NCI-H748 treated with DMSO at 0.1 percent for 48 hours (cell line): ENCODE data around the gene GNAT2.
A peak's percentile ranks its signal among the peaks of the same experiment; 100 is the strongest.
"Not testable (repeated sequence)": the region's sequence is repeated elsewhere in the genome, so short reads cannot be mapped to it uniquely, and the experiment has no call there.

Experiments
- DNase-seq: peaks from one replicate; lab custom pipeline; 2025; lab: John Stamatoyannopoulos, UW

GNAT2 gene

DNA sequence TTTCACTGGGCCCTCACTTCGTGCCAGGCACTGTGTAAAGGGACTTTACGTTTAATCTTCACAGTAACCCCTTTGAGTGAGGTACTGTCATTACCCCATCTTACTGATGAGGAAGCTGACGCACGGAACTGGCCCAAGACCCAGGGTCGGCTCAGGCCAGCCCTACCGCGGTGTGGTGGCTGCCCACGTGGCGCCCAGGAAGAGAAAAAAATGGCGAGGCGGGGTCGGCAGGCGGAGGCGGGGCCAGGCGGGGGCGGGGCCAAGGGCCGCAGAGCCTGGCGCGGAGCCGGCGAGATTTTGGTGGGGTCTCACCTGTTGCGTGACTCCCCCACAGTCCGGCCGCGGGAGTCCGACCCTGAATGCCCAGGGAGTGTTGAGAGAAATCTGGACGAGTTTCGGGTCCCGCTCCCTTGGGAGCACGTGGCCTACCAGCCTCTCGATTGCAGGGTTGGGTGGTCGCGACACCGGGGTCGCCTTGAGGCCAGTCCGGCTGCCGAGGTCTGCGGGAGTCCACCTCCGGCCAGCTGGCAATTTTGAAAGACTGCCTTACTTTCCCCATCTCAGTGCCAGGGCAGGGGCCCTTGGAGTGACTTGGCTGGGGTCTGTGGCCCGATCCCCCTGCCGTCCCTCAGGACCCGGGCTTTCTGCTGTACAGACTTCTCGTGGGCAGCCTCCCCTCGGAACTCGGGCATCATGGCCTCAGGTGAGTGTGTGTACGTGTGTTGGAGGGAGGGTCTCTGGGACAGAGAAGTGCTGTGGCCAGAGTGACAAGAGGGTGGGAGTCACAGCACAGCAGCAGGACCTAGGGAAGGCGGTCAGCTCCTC, at the start of gene GNAT2, which contains the start of gene AMPD2:
GNAT2 (minus strand) TSS at position 41 of the 825 bp plus-strand sequence. CDS start 6,746 bp downstream, outside the sequence.
AMPD2 (plus strand) TSS at position 262 of the 825 bp plus-strand sequence. CDS start 1,339 bp downstream, outside the sequence.
- DNase-seq = peak; percentile 28

DNA sequence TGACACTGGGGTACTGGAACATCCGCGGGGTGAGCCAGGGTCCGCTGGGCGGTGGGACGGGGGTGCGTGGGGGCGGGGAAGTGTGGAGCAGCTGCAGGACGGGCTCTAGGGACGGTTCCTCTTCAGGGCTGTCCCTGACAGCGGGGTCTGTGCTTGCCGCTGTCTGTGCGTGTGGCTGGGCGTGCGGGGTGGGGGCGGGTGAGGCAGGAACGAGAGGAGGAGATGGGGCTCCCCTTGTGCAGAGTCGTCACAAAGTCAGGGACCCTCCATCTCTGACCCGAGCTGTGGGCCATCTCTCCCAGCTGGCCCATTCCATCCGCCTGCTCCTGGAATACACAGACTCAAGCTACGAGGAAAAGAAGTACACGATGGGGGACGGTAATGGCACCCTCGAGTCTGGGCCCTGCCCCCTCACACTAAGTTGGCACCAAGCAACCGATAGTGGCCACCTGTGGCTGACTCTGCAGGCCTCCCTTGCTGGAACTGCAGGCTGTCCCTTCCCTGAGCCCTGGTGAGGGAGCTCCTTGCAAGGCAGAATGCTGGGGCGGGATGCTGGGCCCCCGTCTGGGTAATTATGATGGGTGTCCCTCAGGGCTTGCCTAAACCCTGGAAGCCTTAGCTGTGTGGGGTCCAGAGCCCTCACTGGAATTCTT, 48.8 kb upstream of the GNAT2 start:
- no peak for DNase-seq

DNA sequence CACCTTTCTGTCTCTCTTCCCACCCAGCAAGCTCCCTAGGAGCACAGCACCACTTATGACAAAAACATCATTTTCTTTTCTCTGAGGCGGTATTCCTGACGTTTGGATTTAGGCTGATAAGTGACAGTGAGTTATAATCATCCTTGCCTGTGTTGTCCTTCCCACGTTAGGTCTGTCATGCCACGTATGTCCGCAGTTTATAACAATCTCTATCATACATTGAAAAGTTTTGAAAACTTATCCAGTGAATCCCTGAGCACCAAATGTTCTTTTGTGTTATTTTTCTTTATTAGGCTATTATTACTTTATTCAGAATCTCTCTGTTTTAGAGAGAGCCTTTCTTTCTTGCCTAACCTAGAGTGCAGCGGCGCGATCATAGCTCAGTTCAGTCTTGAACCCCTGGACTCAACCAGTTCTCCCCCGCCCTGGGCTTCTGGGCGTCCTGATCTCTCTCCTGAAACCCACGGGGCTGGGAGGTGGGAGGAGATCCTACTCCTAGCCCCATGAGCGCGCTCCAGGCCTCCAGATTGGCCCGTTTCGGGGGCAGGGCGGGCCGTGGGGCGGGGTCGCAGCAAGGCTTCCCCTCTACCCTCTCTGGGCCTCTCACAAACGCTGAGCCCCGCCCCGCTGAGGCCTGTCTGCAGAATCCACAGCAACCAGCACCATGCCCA, 48.2 kb upstream of the GNAT2 start, which contains the start of gene GSTM2:
GSTM2 (plus strand) TSS at position 606 of the 671 bp plus-strand sequence; CDS start at position 665, 59 bp downstream.
- no peak for DNase-seq

DNA sequence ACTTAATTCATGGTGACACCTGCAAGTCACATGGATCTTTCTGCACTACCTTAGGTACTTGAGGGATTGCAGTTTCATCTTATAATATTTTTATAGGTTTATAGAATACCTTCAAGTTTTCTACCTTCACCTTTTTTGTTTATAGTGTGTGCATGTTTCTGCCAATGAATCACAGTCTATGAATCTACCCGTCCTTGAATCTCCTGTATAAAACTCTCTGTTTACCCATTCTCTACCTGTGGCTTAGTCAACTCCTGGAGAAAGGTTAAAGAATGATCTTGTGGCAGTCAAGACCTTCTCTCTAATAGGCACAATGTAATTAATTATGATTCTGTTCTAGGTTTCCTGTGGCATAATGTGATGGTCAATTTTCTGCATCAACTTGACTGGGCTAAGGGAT, 45.3 kb upstream of the GNAT2 start:
- DNase-seq = no peak

DNA sequence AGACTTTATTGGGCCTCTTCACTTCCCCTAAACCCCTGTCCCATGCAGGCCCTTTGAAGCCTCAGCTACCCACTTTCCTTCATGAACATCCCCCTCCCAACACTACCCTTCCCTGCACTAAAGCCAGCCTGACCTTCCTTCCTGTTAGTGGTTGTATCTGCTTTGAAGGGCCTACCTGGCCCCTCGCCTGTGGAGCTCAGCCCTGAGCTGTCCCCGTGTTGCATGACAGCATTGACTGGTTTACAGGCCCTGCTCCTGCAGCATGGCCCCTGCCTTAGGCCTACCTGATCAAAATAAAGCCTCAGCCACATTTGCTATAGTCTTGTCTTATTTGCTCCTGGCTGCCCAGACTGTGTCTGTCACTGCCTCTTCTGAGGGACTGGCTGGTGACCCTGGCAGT, 42.0 kb upstream of the GNAT2 start:
- no peak for DNase-seq

DNA sequence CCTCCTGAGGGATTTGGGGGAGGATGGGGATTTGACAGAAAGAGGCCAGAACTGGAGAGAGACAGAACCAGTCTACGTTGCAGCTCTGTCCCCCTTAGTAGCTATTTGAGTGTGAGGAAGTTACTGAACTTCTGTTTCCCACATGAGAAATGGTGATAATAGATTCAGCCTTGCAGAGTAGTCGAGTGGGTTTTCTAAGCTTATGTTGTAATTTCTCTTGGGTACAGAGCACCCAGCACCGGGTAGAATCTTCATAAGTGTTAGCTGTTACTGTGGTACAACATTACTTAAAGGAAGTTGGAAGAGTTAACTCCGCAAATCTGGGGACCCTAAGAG, 41.2 kb upstream of the GNAT2 start:
- not testable (repeated sequence) for DNase-seq

DNA sequence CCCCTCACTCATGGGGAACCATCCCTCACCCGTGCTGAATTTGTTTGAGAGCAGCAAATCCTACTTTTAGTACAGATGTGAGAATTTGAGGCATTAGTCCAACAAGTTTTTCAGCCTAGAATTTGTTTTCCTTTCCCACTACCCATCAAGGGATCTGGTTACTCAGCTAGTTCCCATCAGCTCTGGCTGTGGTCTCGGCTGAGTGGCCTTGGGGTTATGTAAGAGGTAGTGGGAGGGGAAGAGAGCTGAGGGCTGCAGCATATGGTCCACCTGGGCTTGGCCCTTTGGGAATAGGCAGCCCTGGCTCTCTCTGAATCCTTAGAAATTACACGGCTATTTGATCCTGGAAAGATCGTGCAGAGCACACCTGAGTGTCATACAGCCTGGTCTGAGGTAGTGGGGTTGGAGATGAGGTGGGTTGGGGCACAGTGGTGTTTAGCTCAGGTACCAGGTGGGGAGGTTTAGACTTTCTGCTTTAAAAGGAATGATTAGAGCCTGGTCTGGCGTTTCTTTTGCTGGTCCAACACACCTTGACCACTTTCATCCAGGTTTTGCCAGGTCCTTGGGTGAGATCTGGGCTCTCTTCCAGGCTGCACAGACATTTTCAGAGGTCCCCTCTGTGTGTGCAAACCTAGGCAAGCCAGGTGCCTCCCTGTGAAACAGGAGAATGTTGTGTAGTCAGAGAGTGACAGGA, 40.7 kb upstream of the GNAT2 start:
- DNase-seq = no peak

DNA sequence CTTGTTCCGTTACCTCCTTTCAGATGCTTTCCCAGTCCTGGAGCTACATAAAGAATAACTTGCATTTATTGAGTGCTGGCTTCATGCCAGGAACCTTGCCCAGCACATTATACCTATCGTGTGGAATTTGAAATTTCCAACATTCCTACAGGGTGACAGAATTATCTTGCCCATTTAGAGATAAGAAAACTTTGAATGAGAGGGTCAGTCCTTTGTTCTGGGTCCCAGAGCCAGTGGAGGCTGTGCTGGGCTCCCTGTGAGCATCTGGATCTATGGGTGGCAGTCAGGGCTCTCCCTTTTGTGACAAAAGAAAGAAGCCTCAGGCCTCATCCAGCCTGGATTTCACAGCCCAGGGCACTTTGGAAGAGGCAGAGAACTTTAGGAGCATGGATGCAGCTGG, 39.7 kb upstream of the GNAT2 start:
- DNase-seq = no peak

DNA sequence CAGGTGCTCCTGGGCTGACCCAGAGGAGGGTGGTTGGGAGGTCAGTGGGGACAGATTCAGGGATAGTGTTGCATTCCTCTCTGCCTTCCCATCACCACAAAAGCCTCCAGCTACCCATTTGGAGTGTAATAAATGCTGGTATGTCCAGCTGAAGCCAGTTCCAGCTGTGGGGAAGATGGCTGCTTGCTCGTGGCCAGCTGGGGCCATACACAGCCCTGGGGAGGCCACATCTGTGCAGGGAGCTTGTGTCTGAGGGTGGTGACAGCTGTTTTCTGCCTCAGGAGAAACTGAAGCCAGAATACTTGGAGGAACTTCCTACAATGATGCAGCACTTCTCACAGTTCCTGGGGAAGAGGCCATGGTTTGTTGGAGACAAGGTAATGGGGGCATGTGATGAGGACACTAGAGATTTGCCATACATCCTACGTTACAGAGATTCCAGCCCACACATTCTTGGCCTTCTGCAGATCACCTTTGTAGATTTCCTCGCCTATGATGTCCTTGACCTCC, 39.2 kb upstream of the GNAT2 start:
- no peak for DNase-seq

DNA sequence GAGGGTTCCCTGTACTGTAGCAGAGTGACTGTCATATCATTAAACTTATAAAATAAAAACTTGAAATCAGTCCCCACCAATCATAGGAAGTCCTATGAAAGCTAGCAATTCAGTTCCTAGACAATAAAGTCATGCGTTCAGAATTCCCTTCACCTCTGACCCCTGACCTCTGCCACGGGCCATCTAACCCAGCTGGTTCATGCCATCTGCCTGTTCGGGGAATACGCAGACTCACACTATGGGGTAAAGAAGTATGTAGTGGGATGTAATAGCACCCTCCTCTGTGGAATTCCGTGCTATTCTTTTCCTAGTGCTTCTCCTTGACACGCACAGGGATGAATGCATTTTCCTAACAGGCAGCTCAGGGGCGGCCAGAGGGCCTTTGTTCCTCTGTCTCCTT, 38.6 kb upstream of the GNAT2 start:
- DNase-seq = no peak

DNA sequence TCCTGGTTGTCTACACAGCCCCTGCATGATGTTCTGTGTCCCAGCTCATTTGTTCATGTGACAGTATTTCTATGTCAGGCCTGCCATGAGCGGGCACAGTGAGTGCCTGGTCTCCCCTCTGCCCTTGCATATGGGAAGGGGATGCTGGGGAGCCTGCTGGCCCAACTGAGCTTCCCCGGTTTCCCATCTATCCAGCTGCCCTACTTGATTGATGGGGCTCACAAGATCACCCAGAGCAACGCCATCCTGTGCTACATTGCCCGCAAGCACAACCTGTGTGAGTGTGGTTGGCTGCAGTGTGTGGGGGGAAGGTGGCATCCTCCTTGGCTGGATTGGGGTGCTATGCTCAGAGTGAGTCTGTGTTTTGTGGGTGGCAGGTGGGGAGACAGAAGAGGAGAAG, 38.0 kb upstream of the GNAT2 start:
- no peak for DNase-seq

DNA sequence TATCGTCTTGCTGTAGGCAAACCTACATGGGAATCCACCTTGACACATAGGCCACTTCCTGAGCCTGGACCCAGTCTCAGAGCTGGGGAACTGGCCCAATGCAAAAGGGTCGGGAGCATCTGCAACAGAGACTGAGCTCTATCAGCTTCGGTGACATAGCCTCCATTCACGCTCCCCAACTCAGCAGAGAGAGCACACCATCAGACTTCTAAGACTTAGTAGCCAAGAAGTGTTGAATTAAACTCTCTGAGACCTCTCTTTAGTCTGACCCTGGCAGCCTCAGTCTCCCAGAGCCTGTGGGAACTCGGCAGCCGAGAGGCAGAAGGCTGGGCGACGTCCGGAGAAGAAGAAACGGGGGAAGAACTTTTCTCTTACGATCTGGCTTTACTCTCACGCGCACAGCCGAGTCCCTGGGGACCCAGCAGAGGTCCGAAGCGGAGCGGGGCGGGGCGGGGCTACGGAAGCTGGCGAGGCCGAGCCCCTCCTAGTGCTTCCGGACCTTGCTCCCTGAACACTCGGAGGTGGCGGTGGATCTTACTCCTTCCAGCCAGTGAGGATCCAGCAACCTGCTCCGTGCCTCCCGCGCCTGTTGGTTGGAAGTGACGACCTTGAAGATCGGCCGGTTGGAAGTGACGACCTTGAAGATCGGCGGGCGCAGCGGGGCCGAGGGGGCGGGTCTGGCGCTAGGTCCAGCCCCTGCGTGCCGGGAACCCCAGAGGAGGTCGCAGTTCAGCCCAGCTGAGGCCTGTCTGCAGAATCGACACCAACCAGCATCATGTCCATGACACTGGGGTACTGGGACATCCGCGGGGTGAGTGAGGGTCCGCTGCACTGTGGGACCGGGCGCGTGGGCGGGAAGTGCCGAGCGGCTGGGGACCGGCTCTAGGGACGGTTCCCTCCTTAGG, 36.5 kb upstream of the GNAT2 start, which contains the start of gene GSTM4:
GSTM4 (plus strand) TSS at position 485 of the 905 bp plus-strand sequence; CDS start at position 776, 291 bp downstream.
- peak; percentile 38 for DNase-seq

DNA sequence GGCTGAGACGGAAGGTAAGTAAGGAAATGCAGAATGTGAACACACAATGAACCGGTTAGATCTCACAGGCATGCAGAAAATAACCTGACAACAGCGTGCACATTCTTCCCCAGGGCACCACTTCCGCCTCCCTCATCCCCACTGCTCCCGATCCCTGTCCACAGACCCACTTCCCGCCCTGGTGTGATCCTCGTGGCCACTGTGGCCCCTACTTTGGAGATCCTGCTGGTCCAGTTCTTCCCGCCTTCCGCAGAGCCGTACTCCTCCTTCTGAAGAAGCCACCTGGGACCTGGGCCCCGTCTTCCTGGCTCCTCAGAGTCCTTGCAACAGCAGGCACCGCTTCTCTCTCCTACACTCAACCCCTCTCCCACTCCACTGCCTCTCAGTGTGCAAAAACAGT, 35.1 kb upstream of the GNAT2 start:
- no peak for DNase-seq

DNA sequence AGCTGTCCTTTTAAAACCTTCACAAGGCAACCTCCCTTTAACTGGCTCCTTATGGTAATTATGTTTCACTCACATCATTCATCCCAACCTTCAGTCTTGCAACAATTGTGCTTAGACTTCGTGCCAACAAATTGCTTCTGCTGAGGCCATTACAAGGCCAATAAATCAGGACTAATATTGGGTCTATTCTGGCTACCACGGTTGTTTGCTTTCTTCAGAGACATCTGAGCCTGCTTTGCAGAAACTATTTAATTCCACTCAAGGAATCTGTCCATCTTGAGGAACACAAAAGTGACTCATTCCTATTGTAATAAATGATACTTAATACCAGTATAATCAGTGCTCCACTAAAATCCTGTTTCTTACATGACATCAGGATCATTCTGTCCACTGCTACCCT, 33.9 kb upstream of the GNAT2 start:
- DNase-seq = no peak

DNA sequence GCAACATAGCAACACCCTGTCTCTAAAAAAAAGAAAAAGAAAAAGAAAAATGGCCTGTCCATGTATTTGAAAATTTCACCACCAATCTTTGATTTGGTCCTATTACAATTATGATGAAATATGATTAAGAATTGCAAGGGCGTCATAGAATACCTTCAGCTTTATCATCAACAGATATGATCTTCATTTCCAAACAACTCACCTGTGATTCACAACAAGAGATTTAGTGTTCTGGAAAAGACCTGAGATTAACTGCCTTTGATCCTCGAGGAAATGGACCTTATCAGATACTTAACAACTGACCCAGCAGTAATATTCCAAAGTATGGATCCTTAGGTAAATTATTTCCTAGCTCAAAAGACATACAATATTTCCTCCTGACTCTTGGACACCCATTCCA, 33.0 kb upstream of the GNAT2 start:
- no peak for DNase-seq

DNA sequence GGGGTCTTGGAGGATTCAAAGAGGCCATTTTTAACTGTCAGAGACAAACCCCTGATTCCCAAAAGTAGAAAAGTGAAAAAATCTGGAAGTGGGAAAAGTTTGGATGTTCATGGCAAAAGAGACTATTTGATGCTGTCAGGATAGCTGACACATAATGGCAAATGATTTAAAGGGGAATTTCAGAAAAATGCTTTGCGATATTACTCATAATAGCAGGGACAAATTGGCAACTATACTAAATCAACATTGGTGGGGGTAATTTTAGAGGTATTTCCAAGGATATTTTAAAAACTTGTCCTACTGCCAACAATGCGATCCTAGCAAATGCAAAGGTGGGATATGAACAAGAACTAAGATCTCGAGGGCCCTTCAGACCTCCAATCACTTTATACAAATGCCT, 31.2 kb upstream of the GNAT2 start:
- DNase-seq = no peak

DNA sequence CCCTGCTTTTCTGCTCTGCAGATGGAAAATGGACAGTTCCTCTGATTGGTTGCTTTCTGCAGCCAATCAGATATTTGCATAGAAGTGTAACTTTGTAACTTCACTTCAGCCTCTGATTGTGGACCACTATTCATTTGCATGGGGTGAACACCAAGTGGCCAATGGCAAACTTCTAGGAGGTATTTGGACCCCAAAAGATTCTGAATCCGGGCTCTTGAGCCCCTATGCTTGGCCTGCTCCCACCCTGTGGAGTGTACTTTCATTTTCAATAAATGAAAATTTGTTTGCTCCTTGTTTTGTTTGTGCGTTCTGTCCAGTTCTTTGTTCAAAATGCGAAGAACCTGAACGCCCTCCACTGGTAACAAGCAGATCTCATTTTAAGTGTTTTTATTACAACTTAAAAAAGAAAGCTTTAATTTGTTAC, 30.1 kb upstream of the GNAT2 start:
- DNase-seq = no peak

DNA sequence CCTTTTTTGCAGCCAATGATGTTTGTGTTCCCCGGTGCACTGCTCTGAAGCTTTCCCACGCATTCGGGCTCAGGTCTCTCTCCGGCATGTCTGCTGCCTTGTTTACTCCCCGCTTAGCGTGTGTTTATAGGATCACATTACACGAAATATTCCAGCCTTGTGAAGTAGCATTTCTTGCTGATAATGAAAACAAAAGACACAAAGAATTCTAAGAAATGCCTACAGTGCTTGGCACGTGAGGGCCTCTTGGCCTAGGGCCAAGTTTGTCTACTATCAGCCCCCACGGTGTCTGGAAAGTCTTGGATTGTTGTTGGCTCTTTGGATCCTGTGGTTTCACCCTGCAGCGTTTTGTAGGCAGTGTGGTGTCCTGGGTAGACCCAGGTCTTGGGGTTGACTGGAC, 25.3 kb upstream of the GNAT2 start:
- DNase-seq = no peak

DNA sequence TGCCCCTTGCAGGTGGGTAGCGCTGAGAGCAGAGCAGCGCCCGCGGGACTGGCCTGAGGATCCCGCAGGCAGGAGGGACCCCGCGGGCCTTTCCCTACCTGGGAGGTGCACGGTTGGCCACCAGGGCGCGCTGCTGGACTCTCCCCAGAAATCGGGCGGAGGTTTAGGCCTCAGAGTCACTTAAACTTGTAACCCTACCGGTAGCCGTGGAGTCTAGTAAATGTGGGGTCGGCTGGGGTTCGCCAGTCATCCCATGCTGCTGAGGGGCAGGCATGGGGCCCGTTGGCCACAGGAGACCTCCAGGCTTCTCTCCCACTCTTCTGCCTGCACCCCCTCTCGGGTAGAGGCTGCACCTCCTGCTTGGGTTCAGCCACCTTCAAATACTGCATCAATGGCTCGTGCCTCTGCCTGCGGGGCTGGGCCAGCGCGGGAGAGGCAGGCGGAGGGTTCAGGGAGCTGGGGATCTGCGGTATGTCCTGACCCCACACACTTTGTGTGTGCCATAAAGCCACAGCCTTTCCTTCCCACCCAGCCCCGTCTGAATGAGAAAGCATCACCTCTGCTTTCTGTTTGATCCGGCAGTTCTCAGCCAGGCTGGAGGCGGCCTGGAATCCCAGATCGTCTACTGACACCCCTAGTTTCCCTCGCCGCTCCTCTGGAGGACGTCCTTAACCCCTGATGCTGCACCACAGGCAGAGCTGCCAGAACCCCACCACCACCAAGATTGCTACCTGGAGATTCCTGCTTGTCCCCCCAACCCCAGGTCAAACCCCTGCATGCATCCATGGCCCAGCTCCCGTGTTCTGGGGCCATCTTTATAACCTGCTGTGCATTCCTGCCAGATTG, 24.2 kb upstream of the GNAT2 start:
- peak; percentile 63 for DNase-seq

DNA sequence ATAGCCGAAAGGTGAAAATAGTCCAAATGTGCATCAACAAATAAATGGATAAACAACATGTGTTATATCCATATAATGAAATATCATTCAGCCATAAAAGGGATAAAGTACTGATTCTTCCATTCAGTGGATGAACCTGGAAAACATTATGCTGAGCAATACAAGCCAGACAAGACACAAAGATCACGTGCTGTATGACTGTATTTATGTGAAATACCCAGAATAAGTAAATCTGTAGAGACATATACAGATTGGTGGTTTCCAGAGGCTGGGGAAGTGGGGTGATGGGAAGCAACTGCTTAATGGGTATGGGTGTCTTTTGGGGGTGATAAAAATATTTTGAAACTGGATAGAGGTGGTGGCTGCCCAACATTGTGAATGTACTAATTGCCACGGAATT, 23.2 kb upstream of the GNAT2 start:
- no peak for DNase-seq
